ENCODE results near the gene POMGNT1. TPM values are rescaled to one million over a fixed set of nuclear protein-coding genes. Genes with fewer than 3 reads are reported as not detected.

The POMGNT1 gene
- total and polyA plus RNA-seq, 2 of the 13 experiments (the other 11 are each of a cell fraction or from before 2014, with no cell fraction given) = 33.9 to 46.8 TPM

DNA sequence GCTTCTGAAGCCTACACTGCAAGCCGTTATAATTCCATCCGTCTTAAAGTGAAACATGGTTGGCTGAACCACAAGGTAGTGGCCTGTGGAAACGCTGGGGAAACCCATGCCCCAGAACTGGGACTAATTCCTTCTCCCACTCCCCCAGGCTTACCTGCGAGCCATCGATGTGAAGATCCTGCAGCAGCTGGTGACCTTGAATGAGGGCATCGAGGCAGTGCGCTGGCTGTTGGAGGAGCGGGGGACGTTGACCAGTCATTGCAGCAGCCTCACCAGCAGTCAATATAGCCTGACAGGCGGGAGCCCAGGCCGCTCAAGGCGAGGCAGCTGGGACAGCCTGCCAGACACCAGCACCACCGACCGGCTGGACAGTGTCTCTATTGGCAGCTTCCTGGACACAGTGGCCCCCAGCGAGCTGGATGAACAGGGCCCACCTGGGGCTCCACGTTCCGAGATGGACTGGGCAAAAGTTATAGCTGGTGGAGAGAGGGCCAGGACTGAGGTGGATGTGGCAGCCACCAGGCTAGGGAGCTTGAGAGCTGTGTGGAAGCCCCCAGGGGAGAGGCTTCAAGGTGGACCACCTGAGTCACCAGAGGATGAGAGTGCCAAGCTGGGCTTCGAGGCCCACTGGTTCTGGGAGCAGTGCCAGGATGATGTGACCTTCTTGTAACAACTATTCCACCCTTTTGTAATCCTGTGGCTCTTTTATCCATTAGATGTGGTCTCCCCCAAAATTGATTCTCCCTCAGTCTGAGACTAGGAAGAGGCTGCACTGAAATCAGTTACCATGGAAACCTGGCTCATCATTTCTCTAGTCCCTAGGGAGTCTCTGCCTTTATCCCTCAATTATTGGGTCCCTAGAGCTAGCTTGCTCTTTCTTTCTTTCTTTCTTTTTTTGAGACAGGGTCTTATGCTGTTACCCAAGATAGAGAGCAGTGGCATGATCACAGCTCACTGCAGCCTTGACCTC, 21.6 kb upstream of the POMGNT1 start (continued):
- TF ChIP-seq ZNF687 (CRISPR knock-in tag; IDR thresholded peaks at IDR 0.05) (peak; percentile 43; the same call in 1 of the 2 replicates), ZBTB37 (CRISPR knock-in tag; IDR thresholded peaks at IDR 0.05) (no peak)
- TF ChIP-seq, protein P1, sequence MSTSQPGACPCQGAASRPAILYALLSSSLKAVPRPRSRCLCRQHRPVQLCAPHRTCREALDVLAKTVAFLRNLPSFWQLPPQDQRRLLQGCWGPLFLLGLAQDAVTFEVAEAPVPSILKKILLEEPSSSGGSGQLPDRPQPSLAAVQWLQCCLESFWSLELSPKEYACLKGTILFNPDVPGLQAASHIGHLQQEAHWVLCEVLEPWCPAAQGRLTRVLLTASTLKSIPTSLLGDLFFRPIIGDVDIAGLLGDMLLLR (CRISPR knock-in tag; IDR thresholded peaks at IDR 0.05) = 0 out of 2 replicates have a peak, but pooled peaks have one; percentile 39

DNA sequence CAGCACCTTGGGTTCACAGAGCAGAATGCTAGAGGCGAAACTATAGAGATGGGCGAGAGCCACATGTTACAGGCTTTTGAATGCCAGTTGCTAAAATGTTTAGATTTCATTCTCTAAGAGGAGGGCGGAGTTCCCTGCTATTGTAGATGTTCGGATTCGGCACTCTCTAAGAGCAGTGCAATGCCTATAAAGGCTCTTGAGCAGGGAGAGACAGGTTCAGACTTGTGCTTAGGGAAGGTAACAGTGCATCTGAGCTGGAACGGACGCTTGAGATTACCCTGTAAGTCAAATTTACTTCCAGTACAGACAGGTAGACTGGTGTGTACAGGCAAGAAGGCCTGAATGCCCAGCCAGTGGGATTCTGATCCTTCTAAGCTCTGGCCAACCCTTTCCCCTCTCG, 20.2 kb upstream of the POMGNT1 start:
- Histone ChIP-seq H3K27me3 (ENCODE audit: control insufficient read depth in 1 of 2, insufficient read depth in 2 of 2, low read length in 2 of 2) (no peaks in the 10 kb centered on the region), H3K4me2 (ENCODE audit: low read depth, low read length) (no peak overlapping the region), H4K20me1 (ENCODE audit: insufficient read depth, low read length) (no peaks in the 10 kb centered on the region), H3K9ac (ENCODE audit: insufficient read depth, low read depth, low read length) (no peak overlapping the region), H3K27ac (ENCODE audit: extremely low read length, insufficient read depth, low read length) (no peak overlapping the region), H3K9me3 (ENCODE audit: low read length) (no peaks in the 10 kb centered on the region), H3K79me2 (ENCODE audit: insufficient read depth, low read length) (no peaks in the 10 kb centered on the region), H3K36me3 (replicated peaks in 1 of 2; ENCODE audit: control insufficient read depth in 1 of 2, insufficient read depth in 2 of 2, low read length in 2 of 2) (no peaks in the 10 kb centered on the region), H3K4me3 (replicated peaks in 1 of 3; ENCODE audit: insufficient read depth in 1 of 3, low read depth in 2 of 3, low read length in 3 of 3) (no peak overlapping the region), H2AFZ (ENCODE audit: low read length) (peak overlapping the region; percentile 61), H3K4me1 (ENCODE audit: insufficient read depth, low read length) (peaks cover 45% of the 10 kb centered on the region)
- intact Hi-C loops (cut with micrococcal nuclease; ENCODE audit: unreplicated experiment) (no loop called here), in situ Hi-C loops (cut with HindIII; ENCODE audit: extremely low pct_ligation_motif_present, low pct_unique_long_range_greater_than_20kb) (no loop called here)
- WGBS (ENCODE audit: low lambda C conversion rate) = 56% methylated on average over 5 of the region's 8 CpGs
- BruUV-seq (replicated peaks) = no TSS peak
- no peak for DNase-seq (ENCODE audit: low spot score)
- no peak for FAIRE-seq
- no peak for ATAC-seq
- CTCF ChIA-PET (ENCODE audit: low intra/inter-chr PET ratio, low total read pairs) = no interaction called here
- POLR2A ChIA-PET = no interaction called here
- TF ChIP-seq ESRRA (CRISPR knock-in tag; IDR thresholded peaks at IDR 0.05; ENCODE audit: low read depth) (no peak), KLF6 (CRISPR knock-in tag; IDR thresholded peaks at IDR 0.05) (no peak), ZNF772 (CRISPR knock-in tag; IDR thresholded peaks at IDR 0.05) (no peak), ZNF556 (CRISPR knock-in tag; IDR thresholded peaks at IDR 0.05; ENCODE audit: borderline replicate concordance) (no peak), IRX3 (CRISPR knock-in tag; IDR thresholded peaks at IDR 0.05; ENCODE audit: borderline replicate concordance, low read depth) (no peak), GFI1 (CRISPR knock-in tag; IDR thresholded peaks at IDR 0.05; ENCODE audit: borderline replicate concordance) (no peak), SP5 (CRISPR knock-in tag; IDR thresholded peaks at IDR 0.05; ENCODE audit: borderline replicate concordance, low read depth) (no peak), THAP11 (CRISPR knock-in tag; IDR thresholded peaks at IDR 0.05) (no peak)
- TF ChIP-seq, protein P2, sequence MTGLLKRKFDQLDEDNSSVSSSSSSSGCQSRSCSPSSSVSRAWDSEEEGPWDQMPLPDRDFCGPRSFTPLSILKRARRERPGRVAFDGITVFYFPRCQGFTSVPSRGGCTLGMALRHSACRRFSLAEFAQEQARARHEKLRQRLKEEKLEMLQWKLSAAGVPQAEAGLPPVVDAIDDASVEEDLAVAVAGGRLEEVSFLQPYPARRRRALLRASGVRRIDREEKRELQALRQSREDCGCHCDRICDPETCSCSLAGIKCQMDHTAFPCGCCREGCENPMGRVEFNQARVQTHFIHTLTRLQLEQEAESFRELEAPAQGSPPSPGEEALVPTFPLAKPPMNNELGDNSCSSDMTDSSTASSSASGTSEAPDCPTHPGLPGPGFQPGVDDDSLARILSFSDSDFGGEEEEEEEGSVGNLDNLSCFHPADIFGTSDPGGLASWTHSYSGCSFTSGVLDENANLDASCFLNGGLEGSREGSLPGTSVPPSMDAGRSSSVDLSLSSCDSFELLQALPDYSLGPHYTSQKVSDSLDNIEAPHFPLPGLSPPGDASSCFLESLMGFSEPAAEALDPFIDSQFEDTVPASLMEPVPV (CRISPR knock-in tag; IDR thresholded peaks at IDR 0.05) = no peak

Data from HepG2 (cell line).